ENCODE data around the gene BACH1. TPM values are rescaled to one million over a fixed set of nuclear protein-coding genes. Genes with fewer than 3 reads are reported as not detected.
A peak's percentile ranks its signal among the peaks of the same experiment; 100 is the strongest.
"Not testable (repeated sequence)": the region's sequence is repeated elsewhere in the genome, so short reads cannot be mapped to it uniquely, and the experiment has no call there.

BACH1 gene
- polyA plus RNA-seq, 3 donors, result 41.5 to 47.3 (median 42.8) TPM

DNA sequence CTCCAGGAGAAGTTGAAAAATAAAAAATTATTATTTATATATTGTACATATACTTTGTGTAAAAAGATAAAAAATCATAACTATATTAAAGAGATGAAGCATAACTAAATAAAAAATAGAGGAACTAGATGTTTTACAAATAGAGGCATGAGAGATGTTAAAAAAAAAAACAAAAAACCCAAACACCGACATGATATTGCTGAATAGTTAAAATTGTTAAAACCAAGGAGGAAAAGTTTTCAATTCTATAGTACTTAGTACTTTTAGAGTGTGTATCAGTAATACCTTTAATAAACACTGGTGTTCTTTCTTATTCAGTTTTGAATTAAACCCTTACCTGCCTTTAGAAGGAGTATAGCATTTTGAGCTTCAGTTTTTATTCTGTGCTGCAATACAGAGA is 32.1 kb downstream of the BACH1 start:
- no peak for DNase-seq (ENCODE audit: extremely low read depth in 1 of 11, low read depth in 9 of 11, low spot score in 4 of 11)

DNA sequence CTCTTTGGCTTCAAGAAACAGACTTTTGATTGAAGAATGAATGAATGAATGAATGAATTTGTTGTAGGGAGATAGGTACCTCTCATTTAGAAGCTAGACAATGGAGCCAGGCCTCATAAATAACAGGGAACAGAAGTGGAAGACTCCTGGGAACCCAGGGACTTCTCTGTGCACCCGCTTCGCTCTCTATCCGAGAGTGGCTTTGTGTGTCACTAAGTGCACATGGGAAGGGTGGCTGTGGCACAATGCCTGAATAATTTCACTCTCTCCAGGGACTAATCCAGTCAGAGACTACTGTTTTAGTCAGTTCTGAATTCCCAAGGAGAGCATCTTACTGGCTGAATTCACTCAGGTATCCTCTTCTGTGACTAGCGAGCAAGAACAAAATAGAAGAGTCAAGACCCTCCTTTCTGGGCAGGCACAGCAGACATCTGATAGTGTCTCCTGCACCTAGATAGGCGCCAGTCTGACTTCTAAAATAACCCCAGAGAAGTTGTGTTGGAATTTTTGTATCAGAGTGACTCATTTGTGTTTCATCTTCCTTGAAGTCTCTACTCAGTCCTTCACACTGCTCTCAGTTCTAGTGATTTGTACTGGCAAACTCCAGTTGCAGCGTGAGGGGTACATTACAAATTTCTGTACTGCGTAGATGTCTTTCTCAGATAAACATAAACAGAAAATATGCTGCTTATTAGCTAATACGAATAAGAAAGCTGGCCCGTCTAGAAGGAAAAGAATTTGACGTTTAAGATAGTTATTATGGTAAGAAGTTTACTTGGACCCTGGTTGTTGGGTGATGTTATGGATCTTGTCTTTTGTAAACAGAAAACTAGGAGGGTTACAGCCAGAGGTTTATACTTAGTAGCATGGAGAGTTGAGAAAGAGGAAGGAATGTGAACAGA is 34.0 kb downstream of the BACH1 start:
- no peak for DNase-seq (ENCODE audit: extremely low read depth in 1 of 11, low read depth in 9 of 11, low spot score in 4 of 11)

DNA sequence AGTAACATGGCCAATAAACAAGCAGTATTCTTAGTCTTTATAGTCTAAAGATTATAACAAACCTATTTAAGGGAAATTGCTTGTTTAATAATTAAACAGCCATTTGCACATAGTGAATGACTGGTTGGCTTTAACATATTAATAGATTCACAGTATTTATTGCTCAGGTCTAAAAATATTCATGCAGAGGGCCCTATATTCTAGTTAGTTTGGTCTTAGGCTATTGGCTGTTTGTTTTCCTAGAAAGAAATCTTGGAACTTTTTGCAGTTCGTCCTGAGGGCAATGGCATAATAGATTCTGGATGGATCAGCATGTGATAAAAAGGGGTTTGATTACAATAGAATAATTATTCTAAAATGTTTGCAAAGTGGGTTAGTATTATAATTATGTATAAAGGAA is 34.7 kb downstream of the BACH1 start:
- DNase-seq (ENCODE audit: extremely low read depth in 1 of 11, low read depth in 9 of 11, low spot score in 4 of 11), result no peak

DNA sequence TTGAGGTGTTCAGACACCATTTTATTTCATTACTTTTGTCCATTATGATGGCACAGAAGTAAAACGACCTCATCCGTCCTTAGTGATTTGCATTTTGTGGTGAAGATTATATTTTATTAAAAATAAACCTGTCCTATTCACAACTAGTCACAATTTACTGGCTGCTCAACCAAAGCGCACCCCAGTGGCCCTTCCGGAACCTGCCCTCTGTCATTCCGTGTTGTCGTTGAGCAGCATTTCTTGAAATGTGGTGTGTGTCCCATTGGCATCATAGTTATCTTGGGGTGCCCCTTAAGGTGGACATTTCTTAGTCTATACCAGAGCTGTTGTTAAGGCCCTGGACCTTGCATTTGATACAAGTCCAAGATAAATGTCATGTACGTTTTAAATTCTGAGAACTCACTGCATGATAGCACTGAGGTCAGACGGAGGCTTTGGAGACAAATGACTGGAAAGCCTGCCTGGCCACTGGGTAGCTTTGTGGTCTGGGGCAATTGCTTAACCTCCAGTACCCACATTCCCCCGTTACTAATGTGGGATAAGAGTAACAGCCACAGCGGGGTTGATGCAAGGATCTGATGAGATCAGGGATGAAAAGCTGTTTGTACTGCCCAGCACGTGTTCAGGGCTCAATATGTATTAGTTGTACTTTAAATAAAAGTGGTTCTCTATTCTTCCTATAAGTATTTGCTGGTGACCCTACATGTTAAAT is 36.2 kb downstream of the BACH1 start:
- DNase-seq (ENCODE audit: extremely low read depth in 1 of 11, low read depth in 9 of 11, low spot score in 4 of 11), result no peak

DNA sequence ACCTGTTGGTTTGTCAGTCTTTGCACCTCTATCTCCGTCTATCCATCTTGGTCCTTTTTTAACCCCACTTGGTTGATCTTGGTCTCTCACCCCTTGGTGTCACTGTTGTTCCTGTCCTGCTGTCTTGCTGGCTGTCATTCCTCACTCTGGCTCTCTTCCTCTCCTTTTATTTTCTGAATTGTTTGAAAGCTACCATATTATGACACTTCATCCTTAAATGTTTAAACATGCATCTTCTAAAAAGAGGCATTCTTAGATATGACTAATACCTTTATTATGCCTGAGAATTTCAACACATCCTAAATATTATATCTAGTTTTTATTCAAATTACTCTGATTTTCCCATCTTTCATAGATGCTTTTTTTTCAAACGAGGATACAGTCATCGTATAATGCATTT is 37.0 kb downstream of the BACH1 start:
- no peak for DNase-seq (ENCODE audit: extremely low read depth in 1 of 11, low read depth in 9 of 11, low spot score in 4 of 11)

DNA sequence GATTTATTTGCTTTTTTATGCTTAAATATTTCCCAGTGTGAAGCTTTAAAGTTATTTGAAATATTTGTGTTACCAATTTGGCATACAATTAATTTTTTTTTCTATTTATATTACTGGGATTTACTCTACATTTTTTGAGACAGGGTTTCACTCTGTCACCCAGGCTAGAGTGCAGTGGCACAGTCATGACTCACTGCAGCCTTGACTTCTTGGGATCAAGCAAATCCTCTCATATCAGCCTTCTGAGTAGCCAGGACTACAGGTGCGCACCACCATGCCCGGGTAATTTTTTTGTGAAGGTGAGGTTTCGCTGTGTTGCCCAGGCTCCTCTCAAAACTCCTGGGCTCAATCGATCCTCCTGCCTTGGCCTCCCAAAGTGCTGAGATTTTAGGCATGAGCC is 39.5 kb downstream of the BACH1 start:
- DNase-seq (ENCODE audit: extremely low read depth in 1 of 11, low read depth in 9 of 11, low spot score in 4 of 11), result no peak

DNA sequence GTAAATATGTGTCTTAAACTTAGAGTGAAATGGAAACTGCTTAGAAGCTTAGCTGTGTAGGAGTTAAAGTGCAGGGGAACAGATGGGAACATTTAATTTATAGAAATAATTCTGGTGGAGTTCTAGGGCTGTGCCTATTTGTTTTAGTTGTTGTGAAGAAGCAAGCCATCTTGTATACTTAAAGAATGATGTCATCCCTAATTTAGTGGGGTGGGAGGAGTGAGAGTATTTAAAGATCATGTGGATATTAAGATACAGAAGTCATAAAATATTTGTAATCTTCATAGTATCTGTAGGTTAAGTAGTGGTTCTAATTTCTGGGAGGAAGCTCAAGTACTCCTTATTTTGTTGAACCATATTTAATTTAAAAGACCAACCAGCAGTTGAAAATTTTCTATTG is 41.5 kb downstream of the BACH1 start:
- DNase-seq (ENCODE audit: extremely low read depth in 1 of 11, low read depth in 9 of 11, low spot score in 4 of 11), result no peak

DNA sequence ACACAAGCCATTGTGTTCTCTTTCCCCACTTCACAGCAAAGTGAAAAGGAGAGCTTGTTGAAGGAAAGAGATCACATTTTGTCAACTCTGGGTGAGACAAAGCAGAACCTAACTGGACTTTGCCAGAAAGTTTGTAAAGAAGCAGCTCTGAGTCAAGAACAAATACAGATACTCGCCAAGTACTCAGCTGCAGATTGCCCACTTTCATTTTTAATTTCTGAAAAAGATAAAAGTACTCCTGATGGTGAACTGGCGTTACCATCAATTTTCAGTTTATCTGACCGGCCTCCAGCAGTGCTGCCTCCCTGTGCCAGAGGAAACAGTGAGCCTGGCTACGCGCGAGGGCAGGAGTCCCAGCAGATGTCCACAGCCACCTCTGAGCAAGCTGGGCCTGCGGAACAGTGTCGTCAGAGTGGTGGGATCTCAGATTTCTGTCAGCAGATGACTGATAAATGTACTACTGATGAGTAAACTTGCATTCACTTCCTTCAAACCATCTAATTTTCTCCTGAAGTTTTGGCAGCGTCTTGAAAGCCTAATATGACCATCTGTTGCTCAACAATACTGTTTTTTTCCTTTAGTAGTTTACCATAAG is 43.7 kb downstream of the BACH1 start:
- DNase-seq (ENCODE audit: extremely low read depth in 1 of 11, low read depth in 9 of 11, low spot score in 4 of 11), result no peak

DNA sequence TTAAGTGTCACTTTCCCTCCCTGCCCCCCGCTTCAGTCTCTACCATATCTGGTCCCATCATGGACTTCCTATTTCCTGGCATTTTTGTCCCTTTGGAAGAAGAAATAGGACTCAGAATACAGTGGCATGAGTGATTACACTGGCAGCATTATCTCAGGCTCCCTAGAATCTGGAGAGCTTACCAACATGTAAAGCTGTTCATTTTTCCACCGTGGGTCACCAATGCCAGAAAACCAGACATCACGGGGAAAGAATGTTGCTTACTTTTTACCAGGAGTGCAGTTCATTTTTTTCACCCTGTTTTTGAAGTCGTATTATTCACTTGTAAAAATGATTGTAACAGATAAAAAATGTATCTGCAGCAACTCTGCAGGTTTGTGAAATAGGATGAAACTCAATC is 44.8 kb downstream of the BACH1 start:
- DNase-seq (ENCODE audit: extremely low read depth in 1 of 11, low read depth in 9 of 11, low spot score in 4 of 11), result no peak

DNA sequence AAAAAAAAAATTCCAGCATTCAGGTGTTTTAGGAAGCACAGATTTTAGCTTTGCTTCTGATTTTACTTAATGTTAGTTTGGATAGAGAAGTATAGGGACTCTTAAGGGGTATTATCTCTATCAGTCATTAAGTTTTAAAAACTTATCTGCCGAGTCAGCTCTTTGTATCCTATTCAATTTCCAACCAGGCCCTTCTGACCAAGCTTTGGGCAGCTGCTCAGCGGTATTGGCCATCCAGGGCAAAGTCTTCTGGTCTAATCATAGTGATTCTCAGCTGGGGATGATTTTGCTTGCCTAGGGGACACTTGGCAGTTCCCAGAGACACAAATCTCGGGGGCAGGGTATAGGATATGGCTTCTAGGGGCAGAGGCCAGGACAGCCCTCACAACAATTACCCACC is 47.6 kb downstream of the BACH1 start:
- DNase-seq (ENCODE audit: extremely low read depth in 1 of 11, low read depth in 9 of 11, low spot score in 4 of 11), result no peak

DNA sequence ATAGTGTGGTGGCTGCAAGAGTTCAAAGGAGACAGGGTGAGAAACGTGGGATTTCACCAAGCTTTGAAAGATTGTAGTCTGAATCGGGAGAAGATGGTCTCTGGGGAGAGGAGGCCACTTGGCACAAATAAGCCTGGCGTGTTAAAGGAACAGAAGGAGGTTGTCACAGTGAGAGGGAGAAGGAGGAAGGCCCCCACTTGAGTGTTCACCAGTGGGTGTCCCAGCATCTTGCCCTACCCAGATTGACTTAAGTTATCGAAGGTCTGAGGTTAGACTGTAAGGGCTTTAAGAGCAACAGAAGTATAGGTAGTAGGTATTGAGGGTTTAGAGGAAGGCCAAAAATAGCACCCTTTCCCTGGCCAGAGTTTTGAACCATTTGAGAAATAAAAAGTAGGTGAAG is 48.0 kb downstream of the BACH1 start:
- DNase-seq (ENCODE audit: extremely low read depth in 1 of 11, low read depth in 9 of 11, low spot score in 4 of 11), result no peak

DNA sequence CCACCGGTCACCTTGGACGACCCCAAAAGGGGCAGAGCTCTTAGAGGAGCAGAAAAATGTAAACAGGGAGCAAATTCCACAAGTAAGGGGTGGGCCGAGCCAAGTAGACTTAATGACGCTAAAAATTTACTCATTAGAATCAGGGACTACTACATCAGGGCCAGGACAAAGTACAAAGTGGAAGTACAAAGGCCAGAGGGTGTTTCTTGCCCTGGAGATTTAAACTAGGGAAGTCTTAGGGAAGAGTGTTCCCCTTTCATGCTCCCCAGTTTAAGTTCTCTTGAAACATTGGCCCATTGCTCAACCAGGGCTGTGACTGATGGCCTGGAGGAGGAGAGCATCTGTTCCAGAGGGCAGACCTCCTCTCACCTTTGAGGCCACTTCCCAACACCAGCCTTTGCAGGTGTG is 48.6 kb downstream of the BACH1 start:
- DNase-seq (ENCODE audit: extremely low read depth in 1 of 11, low read depth in 9 of 11, low spot score in 4 of 11), result peak in 1 of 11 donors; percentile 17

DNA sequence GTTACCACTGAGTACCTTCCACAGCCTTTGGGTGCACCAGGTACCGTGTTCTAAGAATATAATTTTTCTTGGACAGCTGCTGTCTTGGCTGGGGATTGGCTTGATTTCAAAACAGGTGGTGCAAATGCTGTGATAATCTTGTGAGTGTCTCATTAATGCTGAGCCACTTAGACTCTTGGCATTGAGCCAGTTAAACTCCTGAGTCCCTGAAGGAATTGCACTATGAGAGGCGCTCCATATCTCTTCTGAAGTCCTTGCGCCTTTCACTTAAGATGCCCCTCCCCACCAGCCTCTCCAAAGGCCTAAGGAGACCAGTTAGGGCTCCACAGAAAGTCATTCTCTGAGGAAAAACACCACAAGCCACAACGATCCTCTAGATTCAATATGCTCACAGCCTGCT is 51.0 kb downstream of the BACH1 start:
- no peak for DNase-seq (ENCODE audit: extremely low read depth in 1 of 11, low read depth in 9 of 11, low spot score in 4 of 11)

DNA sequence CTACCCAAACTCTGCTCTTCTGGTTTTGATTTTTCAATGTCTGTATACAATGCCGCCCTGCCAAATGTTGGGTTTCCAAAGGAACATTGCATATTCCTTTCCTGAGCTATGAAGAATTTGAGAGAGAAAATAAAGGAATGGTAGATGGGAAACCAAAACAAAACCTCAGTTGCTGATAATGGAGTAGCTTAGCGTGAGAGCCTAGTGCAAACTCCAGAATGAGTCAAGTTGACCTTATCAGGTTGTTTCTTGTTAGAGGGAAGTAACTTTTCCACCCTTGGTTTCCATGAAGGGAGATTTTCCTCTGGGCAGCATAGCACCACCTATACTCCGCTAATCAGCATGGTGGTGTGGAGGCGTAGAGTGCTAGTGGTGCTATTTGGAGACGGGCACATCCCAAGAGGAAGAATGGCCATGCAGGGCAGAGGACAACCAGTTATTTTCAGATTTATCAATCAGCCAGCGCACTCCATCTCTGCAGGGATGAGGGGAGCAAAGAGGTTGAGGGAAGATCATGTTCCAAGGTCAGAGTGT is 51.6 kb downstream of the BACH1 start:
- no peak for DNase-seq (ENCODE audit: extremely low read depth in 1 of 11, low read depth in 9 of 11, low spot score in 4 of 11)

DNA sequence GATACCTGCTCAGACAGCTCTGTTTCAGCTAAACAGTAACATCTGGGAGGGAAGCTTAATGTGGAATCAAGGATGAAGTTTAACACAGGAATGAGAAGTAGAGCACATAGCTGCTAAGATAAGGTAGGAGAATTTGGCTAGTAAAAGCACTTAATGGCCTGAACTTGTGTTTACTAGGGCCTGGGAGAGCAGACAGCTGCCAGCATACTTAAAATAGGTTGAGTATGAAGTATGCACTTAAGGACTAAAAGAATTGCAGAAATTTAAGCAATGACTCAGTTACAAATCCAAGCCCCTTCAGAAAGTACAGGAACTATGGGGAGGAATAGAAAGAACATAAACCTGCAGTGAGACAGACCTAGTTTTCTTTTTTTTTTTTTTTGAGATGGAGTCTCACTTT is 53.0 kb downstream of the BACH1 start:
- DNase-seq (ENCODE audit: extremely low read depth in 1 of 11, low read depth in 9 of 11, low spot score in 4 of 11), result no peak

DNA sequence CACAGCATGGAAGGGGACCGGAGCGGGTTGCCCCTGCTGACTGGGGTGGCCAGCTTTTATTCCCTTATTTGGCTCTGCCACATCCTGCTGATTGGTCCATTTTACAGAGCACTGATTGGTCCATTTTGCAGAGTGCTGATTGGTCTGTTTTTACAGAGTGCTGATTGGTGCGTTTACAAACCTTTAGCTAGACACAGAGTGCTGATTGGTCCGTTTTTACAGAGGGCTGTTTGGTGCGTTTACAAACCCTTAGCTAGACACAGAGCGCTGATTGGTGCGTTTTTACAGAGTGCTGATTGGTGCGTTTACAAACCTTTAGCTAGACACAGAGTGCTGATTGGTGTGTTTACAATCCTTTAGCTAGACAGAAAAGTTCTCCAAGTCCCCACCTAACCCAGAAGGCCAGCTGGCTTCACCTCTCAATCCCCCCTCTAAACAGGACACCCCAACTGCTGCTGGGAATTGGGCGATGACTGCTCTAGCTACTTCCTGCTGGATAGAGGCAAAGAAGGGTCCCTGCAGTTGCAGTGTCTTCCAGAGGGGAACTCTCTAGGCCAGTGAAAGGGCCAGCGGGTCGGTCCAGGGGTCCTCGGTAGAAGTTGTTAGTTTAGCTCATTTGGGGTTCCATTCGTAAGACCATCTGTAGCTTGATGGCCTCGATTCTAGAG is 56.5 kb downstream of the BACH1 start:
- DNase-seq (ENCODE audit: extremely low read depth in 1 of 11, low read depth in 9 of 11, low spot score in 4 of 11), result not testable (repeated sequence)

DNA sequence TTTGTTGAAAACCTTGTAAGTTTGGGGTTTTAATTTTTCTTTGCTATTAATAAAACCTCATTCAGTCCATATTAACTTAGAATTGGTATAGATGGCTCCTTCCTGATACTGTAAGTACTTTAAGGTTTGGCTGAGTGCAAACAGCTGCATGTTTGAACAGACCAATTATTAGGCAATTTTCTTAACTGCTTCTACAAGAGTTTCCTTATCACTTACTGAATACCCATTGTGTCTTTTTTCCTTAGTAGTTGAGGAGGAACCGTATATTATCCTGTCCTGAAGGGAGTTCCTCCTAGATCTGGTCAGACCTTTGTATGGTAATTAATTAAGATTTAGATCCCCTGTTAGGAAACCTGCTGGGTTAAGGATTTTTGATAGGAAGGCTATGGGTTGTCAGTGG is 57.6 kb downstream of the BACH1 start:
- not testable (repeated sequence) for DNase-seq (ENCODE audit: extremely low read depth in 1 of 11, low read depth in 9 of 11, low spot score in 4 of 11)

DNA sequence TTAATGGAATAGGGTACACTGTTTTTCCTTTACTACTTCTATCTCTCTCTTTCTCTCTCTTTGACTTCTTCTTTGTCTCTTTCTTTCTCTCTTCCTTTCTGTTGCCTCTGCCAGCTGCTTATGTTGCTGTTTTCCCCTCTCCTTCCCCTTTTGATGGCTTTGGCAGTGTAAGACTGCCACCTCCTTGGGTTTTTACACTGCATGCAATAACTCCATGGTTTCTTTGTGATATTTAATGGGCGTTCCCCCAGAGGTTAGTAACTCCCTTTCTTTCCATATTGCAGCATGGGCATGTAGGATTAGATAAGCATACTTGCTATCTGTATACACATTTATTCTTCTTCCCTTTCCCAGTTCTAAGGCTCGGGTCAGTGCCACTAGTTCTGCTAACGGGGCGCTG is 58.1 kb downstream of the BACH1 start:
- DNase-seq (ENCODE audit: extremely low read depth in 1 of 11, low read depth in 9 of 11, low spot score in 4 of 11), result not testable (repeated sequence)

DNA sequence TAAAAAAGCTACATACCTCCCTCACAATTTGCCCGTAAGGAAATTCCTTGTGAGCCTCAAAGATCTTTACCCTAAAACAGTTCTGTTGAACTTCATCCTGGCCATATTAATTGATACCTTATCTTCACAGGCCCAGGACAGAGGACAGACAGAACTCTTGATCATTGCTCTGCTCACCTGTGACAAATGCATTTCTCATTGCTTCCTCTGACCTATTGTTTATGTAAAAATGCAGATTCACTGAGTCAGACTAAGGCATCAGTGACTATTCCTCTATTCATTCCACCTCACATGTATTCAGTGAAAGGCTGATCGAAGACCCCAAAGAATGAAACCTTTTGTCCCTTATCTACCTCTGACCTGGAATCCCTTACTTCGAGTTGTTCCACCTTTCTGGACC is 61.0 kb downstream of the BACH1 start:
- no peak for DNase-seq (ENCODE audit: extremely low read depth in 1 of 11, low read depth in 9 of 11, low spot score in 4 of 11)
